ENCODE results near the gene PPA1.
"Not testable (repeated sequence)": the region's sequence is repeated elsewhere in the genome, so short reads cannot be mapped to it uniquely, and the experiment has no call there.

PPA1 gene

GRCh38 chr10:70212277-70212676, 21.0 kb downstream of the PPA1 start:
- no peak for DNase-seq (ENCODE audit: low read depth)

GRCh38 chr10:70206762-70207161, 26.5 kb downstream of the PPA1 start:
- DNase-seq (ENCODE audit: low read depth) = no peak

- DNase-seq (ENCODE audit: low read depth) = no peak
These were observed 32.1 kb downstream of the PPA1 start for GRCh38 chr10:70201105-70201504.

GRCh38 chr10:70198696-70199466, 34.3 kb downstream of the PPA1 start:
- no peak for DNase-seq (ENCODE audit: low read depth)

GRCh38 chr10:70197235-70197945, 35.8 kb downstream of the PPA1 start:
- DNase-seq (ENCODE audit: low read depth) = no peak

- DNase-seq (ENCODE audit: low read depth) = no peak
These were observed 39.8 kb downstream of the PPA1 start for GRCh38 chr10:70193391-70193844.

GRCh38 chr10:70192326-70192968, 40.8 kb downstream of the PPA1 start:
- no peak for DNase-seq (ENCODE audit: low read depth)

GRCh38 chr10:70191972-70192305, 41.3 kb downstream of the PPA1 start:
- no peak for DNase-seq (ENCODE audit: low read depth)

- no peak for DNase-seq (ENCODE audit: low read depth)
These were observed 41.9 kb downstream of the PPA1 start for GRCh38 chr10:70191161-70191971.

GRCh38 chr10:70190581-70190980, 42.6 kb downstream of the PPA1 start:
- DNase-seq (ENCODE audit: low read depth) = no peak

- no peak for DNase-seq (ENCODE audit: low read depth)
These were observed 43.1 kb downstream of the PPA1 start for GRCh38 chr10:70190102-70190501.

GRCh38 chr10:70188768-70189167, 44.5 kb downstream of the PPA1 start:
- no peak for DNase-seq (ENCODE audit: low read depth)

- no peak for DNase-seq (ENCODE audit: low read depth)
These were observed 46.7 kb downstream of the PPA1 start for GRCh38 chr10:70186571-70186970.

- no peak for DNase-seq (ENCODE audit: low read depth)
These were observed 47.1 kb downstream of the PPA1 start for GRCh38 chr10:70186090-70186489.

- no peak for DNase-seq (ENCODE audit: low read depth)
These were observed 49.9 kb downstream of the PPA1 start for GRCh38 chr10:70183304-70183703.

- DNase-seq (ENCODE audit: low read depth) = not testable (repeated sequence)
These were observed 54.0 kb downstream of the PPA1 start for GRCh38 chr10:70179209-70179608.

- no peak for DNase-seq (ENCODE audit: low read depth)
These were observed 55.0 kb downstream of the PPA1 start for GRCh38 chr10:70178139-70178725.

- DNase-seq (ENCODE audit: low read depth) = no peak
These were observed 56.8 kb downstream of the PPA1 start for GRCh38 chr10:70176441-70176840.

GRCh38 chr10:70175516-70175915, 57.7 kb downstream of the PPA1 start:
- DNase-seq (ENCODE audit: low read depth) = no peak

GRCh38 chr10:70174058-70174741, 59.0 kb downstream of the PPA1 start:
- no peak for DNase-seq (ENCODE audit: low read depth)

- DNase-seq (ENCODE audit: low read depth) = no peak
These were observed 63.4 kb downstream of the PPA1 start for GRCh38 chr10:70169649-70170364.
